ENCODE results near the gene ST3GAL5.
A peak's percentile ranks its signal among the peaks of the same experiment; 100 is the strongest.
"Not testable (repeated sequence)": the region's sequence is repeated elsewhere in the genome, so short reads cannot be mapped to it uniquely, and the experiment has no call there.

The ST3GAL5 gene

DNA sequence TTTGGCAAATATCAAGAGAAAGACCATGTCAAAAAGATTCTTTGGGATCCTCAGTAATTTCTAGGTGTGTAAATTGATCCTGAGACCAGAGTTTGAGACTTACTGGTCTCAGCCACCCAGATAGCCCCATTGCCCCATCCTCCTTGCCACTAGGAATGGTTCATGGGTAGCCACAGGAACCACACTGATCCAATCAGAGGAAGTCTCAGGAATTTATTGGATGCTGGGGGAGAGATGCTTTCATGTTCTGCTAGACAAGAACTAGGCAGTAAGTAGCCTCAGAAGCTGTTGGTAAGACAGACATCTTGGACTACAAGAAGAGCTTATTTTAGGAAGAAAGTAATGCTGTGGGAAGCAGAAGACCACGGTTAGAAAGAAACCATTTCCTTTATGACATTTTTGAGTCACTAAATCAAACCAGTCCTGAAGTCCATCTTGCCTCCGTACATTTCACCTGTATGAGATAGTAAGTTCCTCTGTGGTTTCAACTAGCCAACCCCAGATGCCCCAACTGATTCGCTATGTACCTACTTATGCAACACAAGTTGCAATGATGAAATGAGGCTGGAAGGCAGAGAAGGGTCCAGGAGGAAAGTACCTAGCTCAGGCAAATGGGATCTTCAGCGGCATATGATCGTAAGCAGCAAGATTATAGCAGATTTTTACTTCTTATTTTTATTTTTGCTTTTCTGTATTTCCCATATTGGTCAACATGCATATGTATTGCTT lies 3.6 kb upstream of the ST3GAL5 start:
- DNase-seq: no peak

DNA sequence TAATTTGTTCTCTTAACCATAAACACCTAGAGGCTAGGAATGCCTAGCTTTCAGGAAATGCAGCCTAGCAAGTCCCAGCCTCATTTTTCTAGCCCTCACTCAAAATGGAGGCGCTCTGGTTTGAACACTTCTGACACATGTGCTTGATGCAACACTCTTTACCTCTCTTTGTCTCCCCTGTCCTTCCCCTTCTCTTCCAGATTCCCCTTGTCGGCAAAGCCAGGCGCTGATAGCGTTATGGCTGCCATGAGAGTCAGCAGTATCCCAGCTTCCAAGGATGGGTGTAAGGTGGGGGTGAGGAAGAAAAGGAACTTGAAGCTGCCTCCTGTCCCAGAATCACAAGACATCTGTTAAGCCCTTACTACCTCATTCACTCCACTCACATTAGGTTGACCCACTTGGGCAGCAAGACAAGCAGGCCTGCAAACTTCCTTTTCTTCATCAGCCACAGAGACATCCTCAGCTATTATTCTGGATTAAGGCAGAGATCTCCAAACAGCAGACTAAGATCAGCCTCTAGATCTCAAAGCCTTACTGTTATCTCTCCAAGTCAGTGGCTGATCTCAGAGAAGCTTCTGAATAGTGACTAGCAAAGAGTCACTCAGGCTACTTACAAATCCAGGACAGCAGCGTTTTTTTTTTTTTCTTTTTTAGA lies 1.9 kb upstream of the ST3GAL5 start:
- DNase-seq: no peak

DNA sequence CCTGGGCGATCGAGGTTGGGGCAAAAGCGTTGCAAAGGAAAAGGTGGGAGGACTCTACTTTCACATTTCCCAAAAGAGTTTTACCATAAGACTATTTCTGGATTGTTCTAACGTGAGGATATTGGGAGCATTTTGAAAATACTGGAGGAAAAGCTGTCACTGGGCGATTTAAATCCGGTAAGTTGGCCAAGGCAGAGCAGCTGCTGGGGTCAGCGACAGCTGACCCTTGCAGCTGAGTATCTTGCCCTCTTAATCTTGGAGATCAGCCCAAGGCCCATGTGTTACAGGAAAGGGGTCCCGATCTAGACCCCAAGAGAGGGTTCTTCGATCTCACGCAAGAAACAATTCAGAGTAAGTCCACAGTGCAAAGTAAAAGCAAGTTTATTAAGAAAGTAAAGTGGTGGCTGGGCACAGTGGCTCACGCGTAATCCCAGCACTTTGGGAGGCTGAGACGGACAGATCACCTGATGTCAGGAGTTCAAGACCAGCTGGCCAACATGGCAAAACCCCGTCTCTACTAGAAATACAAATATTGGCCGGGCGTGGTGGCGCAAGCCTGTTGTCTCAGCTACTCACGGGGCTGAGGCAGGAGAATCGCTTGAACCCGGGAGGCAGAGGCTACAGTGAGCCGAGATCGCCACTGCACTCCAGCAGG lies 964 bp upstream of the ST3GAL5 start:
- no peak for DNase-seq

DNA sequence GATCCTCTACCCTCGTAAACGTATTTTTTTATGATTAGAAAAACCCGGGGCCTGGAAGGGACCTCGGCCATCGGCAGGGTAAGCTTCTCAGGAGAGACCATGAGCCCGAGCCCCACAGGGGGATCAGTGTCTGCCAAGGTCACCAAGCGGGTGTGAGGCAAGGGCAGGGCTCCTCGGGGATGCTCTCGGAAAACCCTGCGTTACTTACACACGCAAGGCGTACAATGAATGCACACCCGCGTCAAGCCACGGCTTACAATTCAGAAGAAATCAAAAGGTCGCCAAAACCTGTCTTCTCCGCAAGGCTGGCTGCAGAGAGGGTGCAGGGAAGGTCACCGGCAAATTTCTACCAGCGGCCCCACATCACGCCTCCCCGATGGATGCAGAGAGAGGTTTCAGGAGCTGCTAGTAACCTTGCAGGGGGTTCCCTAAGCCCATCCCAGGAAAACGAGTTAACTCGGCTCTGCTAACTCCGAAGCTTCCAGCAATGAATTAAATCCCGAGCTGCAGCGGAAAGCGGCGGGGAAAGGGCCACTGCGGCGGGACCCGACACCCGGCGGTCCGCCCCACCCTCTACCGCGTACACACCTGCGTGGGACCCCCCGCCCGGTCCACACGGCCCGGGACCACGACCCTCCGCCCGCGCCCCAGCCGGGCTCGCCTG lies 638 bp downstream of the ST3GAL5 start:
- DNase-seq: peak; percentile 23 to 27

DNA sequence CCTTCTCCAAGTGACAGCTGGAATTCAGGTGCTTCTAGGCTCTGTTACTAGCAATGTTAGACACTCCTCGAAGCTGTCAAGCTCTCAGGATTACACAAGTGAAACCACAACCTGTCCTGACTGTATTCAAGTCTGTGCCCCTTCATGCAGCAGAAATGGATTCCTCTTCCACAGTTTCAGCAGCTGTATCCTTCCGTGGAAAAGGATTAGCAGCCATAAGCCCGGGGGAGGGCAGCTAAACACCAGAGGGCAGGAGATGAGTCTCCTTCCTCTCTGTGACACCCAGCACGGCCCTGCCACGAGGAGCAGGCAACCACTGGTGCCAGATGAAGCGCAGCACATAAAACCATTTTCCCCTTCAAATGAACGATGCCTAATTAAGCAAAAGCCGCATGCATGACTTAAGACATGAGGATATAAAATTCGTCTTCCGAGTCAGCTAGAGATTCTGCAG lies 1.2 kb downstream of the ST3GAL5 start:
- peak; percentile 21 to 48 for DNase-seq

DNA sequence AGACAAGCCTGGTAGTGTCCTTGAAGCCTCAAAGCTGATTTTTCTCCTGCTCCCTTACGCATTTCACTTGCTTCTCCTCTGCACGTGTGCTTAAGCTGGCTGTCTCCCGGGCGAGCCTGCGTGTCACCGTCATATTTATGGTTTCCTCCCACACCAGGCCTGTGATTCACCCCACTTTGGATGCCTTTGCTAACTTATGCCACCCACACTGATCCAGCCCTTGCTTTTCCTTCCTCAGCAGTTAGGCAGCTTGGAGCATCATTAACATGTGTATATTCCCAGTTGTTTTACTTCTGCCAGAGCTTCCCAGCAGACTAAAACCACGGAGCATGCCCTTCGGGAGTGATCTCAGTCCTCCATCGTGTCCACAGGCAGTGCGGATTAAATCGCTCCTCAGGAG lies 2.2 kb downstream of the ST3GAL5 start:
- peak; percentile 54 to 77 for DNase-seq

DNA sequence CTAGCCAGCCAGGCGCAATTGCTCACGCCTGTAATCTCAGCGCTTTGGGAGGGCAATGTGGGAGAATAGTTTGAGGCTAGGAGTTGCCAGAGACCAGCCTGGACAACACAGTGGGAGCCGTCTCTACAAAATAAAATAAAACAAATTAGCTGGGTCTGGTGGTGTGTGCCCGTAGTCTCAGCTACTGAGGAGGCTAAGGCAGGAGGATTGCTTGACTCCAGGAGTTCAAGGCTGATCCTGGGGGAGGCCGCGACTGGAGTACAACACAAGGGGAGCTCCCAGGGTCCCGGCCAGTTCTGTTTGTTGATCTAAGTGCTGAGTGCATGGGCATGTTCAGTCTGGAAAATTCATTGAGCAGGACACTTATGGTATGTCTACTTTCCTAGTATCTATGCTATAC lies 2.6 kb downstream of the ST3GAL5 start:
- DNase-seq: no peak

DNA sequence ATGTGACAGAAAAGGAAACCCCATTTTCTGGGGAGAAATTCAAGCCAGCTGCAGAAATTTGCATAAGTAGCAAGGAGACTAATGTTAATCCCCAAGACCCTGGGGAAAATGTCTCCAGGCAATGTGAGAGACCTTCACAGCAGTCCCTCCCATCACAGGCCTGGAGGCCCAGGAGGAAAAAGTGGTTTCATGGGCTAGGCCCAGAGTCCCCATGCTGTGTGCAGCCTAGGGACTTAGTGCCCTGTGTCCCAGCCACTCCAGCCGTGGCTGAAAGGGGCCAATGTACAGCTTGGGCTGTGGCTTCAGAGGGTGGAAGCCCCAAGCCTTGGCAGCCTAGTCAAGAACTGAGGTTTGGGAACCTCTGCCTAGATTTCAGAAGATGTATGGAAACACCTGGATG lies 7.0 kb downstream of the ST3GAL5 start:
- DNase-seq: not testable (repeated sequence)

DNA sequence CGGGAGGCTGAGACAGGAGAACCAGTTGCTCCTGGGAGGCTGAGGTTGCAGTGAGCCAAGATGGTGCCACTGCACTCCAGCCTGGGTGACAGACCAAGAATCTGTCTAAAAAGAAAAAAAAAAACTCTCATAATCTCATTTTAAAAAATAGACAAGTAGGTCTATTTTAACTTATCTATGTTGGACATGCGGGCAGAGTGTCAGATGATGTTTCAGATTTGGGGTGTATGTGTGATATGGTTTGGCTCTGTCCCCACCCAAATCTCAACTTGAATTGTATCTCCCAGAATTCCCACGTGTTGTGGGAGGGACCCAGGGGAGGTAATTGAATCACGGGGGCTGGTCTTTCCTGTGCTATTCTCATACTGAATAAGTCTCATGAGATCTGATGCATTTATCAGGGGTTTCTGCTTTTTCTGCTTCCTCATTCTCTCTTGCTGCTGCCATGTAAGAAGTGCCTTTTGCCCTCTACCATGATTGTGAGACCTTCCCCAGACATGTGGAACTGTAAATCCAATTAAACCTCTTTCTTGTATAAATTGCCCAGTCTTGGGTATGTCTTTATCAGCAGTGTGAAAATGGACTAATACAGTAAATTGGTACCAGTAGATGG lies 8.0 kb downstream of the ST3GAL5 start:
- not testable (repeated sequence) for DNase-seq

DNA sequence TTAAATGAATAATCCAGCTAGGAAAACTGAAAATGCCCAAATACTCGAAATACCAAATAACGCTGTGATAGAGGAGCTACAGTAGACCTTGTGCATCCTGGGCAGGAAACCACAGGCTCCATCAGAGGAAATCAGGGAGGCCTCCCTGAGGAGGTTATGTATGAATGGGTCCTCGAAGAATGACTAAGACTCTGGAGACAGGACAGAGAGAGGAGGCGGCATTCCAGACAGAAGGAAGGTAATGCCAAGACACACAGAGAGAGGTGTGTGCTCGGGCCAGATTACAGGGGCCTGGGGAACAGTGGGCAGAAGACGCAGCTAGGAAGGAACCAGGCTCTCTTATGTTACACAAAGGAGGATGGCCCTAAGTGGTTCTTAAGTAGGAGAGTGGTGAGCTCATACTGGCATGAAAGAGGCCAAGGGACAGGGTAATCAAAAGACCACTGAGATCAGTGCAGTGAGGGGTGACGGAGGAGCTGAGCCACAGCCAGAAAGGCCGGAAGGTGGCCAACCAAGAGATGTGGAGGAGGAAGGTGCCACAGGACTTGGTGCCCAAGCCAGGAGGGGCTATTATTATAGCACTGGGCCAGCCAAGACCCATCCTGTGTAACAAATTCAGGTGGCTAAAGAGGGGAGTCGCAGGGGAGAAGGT lies 9.9 kb downstream of the ST3GAL5 start:
- DNase-seq: no peak

DNA sequence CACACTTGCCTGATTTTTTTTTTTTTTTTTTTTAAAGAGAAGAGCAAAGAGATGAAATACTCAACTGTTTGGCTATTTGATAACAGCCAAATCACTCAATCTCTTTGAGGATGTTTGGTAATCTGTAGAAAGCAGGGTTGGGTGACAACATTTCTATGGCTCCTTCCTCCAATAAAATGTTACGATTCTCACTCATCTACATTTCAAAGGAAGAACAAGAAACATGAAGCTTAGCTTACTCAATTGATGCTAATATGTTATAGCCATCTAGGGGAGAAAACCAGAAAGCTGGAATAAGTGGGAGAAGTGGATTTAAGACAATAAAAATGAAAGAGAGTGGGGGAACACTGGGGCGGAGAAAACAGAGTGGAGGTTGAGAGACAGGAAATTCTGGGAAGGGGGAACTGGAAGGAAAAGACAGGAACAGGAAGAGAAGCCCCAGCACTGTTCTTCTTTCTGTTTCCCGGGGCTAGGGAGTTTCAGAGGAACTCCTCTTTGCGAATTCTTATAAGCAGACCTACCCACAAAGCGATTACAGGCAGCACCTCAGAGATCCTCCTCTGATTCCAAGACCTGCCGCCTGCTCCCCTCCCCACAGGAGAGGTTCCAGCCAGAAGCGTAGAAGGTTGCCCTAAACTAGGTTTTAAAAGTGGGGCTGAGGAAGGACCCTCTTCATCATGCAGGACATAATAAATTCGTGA lies 13.3 kb downstream of the ST3GAL5 start:
- DNase-seq: no peak

DNA sequence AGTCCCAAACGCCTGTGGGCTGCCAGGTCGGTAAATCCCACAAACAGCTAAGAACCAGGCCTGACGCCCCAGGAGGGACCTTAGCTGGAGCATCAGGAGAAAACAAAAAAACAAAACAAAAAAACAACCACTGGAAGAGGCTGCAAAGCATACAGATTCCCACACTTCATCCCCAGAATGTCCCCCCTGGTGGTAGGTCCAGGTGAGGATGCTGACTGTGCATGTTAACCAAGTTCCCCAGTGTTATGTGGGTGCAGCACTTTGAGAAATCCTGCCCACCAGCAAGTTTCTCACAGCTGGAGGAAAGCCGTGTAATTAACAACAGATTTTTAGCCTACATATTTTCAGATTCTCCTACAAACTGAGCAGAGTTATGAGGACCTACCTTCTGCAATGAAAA lies 15.1 kb downstream of the ST3GAL5 start:
- DNase-seq: no peak

DNA sequence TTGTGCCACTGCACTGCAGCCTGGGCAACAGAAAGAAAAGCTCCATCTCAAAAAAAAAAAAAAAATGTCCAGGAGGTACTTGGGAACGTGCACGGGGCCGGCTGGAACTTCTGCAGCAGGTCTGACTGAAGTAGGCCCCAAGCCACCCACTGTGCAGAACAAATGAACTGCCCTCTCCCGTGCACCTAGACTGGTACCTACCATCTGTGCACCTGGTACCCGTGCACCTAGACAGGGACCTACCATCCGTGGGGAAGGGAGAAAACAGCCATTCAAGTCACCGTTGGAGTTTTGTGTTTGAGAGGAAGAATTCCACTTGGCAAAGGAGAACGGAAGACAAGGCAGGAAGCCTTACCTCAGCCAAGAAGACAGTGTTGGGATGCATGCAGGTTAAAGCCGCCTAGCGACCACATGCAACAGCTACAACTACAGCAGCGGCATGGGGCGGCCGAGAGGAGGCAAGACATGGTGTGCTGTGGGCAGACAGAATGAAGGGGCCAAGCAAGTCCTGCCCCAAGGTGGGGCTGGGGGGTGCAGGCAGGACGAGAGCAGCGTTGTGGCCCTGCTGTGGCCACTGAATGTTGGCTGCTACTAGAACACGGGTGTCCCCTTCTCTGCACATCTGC lies 16.1 kb downstream of the ST3GAL5 start:
- no peak for DNase-seq

DNA sequence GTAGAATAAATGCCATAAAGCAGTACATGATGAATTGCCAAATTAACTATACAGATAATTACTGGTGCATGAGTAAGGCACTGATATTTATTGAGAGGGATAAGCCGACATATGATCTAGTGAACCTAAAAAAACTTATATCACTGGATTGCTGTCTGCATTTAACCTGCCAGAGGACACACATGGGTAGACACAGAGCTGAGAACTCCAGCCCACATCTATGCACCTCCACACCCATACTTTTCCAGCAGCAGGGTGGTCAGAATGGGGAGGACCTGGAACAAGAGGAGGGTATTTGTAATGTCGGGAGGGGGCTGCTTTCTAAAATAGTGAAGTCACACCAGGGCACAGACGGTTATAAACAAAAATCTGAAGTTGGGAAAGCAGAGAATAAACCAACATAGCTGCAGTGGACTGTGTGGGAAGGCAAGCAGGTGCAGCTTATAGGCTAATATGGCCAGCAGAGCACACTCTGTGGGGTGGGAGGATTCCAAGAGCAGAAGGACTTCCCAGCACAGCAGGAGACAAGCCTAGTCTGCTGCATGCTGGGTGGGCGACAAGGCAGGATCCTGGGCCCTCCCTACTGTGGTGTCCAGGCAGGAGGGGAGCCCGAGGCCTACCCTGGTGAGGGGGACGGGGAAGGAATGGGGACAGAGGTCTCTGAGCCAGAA lies 17.2 kb downstream of the ST3GAL5 start:
- no peak for DNase-seq

DNA sequence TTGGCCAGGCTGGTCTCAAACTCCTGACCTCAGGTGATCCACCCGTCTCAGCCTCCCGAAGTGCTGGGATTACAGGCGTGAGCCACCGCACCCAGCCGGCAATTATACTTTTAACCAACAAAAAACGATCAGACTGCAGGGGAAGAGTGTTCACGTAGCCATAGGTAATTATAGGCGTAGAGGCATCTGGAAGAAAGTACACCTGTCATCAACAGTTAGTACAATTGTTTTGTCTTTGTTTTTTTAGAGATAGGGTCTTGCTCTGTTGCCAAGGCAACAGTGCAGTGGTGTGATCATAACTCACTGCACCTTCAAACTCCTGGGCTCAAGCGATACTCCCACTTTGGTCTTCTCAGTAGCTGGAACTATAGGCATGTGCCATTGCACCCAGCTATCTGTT lies 20.0 kb downstream of the ST3GAL5 start:
- no peak for DNase-seq

DNA sequence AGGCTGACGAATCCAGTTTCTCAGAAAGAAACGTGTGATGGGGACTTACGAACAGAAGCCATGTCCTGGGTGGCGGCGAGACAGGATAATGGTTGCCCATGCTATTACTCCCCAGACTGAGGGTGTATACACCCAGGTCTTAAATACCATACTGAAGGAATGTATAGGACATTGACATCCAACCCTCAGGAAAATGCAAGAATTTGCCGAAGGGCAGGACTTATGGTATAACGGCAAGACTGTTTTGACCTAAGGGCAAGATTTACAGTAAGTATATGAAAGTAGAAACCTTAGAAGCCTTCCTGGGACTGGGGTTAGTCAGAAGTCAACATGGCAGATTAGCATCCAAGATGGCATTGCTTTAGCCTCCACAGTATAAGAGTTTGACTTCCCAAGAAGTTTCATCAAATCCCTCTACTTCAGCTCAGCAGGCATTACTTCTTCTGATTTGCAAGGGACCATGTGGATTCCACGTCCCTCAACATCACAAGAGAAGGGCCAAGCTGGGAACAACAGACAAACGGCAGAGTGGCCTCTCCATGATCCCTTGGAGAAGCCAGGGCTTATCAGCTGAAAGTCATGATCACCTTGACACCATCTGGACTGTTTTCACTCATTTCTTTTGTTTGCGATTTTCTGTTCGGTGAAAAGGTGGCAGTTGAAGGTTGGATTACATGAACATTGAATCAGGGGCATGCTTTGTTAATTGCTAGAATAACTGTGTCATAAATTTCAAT lies 21.1 kb downstream of the ST3GAL5 start:
- DNase-seq: no peak

DNA sequence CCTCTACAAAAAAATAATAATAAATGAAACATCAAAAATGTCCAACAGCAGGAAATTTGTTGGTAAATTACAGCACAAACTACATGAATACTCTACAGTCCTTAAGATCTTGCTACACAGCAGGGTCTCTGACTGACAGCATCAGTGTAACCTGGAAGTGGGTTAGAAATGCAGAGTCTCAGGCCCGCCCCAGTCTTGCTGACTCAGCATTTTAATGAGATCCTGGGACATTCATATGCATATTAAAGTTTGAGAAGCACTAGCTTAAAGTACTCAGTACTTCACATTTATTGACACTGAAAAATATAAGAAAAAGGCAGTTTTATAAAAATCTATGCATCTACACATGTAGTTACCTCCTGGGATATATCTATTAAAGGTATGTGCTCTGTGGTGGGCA lies 21.7 kb downstream of the ST3GAL5 start:
- DNase-seq: no peak

DNA sequence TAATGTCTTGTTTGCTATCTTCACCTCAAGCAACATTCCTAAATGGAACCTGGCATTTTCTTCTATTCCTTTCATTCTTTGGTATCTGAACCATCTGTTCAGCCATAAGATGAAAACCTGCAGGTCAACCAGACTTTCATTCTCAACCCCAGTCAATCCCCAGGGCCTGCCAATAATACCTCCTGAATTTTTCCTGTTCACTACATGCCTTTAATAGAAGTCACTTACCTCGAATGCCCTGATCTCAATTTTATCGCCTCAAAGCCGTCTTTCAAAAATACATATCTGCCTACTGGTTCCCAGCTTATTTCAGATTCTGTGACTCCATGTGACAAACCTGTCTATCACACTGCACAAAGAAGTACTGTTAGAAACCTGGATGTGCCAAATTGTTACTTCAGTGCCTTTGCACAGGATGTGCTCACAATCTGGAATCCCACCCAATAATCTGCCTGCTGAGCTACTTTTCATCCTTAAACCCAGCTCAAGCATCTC lies 22.6 kb downstream of the ST3GAL5 start:
- DNase-seq: no peak

DNA sequence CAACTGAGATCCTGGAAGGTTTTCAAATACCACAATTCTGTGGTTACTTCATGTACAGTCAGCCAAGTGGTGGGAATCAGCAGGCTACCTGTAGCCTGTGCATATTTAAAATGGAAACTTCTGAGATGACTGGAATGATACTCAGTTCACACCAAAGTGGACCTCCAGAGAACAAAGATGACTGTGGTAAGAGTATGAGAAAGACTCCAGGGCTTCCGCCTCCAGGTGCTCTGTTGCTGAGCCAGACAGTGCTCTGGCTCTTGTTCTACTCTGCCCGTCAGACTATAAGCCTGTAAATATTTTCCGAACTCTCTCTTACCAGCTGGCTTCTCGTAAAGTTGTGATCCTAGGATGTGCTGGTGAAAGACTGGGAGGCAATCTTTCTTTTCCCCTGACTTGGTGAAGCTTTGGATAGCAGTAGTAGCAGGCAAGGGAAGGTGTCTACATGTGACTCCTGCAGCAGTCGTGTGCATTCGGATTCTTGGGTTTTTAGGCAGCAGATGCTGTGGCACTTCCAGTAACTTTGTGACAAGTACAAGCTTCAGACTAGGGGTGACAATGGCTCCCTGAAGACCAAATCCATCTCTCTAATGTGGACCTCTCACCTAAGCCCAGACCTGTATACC lies 23.1 kb downstream of the ST3GAL5 start:
- no peak for DNase-seq

Data from stimulated activated CD4-positive, alpha-beta T cell treated with anti-CD3 and anti-CD28 coated beads, Interleukin-4, amount 100 ng/mL, for 4 hours (primary cell).